HG03064 (cell line): ENCODE data around the gene NTF3.

Experiments used
- ATAC-seq: cut with Tn5 transposase; IDR thresholded peaks from one replicate; pipeline ENCODE4 v1.9.1; 2021; ENCODE audit warnings: low read depth; ENCODE audit not compliant: unreplicated experiment

NTF3 gene

DNA sequence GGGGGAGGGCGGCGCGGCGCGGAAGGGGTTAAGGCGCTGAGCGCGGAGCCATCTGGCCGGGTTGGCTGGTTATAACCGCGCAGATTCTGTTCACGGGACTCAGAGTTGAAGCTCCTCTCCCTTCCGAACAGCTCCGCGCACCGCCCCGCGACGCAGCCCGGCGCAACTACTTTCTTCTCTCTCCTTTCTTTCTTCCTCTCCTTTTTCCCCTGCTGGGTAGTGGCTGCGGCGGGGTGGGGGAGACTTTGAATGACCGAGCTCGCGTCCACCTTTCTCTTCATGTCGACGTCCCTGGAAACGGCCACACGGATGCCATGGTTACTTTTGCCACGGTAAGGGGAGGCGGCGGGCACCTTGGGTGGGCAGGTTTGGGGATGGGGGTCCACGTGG is at the start of gene NTF3:
TSS of gene NTF3 (plus strand) at position 98 of the 390 bp plus-strand sequence. CDS start at position 315, 217 bp downstream.
- ATAC-seq = no peak

DNA sequence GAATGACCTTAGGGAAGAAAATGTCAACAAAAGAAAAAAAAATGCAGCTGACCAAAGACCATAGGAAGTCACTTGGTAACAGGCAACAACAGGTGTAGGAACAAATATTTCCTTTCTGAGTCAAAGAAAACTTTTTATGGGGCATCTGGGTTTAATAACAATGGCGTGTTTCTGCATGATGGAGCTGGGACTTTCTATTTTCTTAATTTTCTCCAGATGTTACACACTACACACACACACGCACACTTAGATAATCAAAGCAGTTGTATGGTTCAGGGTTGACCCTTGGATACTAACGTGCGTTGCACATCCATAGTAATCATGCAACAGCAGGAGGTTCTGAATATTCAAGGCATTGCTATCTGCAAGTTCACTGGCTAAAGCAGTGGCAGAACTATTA is 47.9 kb upstream of the NTF3 start:
- ATAC-seq = no peak

DNA sequence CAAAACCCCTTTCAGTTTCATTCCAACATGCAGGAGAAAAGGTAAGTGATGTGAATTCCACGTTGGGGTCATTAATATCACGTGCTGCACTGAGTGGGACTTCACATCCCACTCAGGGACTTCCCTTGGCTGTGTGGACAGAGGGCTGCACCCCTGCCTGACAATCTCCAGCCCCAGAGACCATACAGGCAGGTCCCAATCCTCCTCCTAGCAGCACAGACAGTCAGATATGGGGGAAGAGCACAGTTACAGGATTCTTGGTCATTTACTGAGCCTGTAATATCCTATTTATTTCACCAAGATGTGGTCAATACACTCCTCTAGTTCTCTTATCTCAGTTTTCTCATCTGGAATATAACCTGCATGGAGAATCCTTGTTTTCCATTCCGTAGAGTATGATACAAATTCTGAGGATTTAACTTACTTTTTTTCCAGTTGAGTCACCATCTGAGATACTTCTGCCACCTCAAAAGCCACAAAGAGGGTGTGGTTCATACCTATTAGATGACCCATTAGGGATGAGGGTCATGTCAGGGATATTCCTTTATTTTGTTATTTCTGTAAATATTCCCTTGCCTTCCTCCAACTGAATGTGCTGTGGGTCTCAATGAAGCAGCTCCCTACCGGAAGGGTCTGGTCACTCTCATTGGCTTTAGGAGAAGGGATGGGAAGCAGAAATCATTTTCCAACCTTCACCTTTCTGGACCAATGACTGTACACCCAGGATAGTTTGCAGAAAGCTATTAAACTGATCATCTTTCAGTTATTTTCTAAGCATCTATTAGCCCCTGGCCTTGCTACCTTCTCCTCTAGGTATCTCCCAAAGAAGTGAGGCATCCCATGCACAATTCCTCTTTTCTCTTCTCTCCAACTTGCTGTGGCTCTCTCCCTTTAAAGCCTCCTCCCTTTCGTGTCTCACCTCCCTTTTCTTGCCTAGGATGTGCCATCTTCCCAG is 43.0 kb upstream of the NTF3 start:
- ATAC-seq = no peak

DNA sequence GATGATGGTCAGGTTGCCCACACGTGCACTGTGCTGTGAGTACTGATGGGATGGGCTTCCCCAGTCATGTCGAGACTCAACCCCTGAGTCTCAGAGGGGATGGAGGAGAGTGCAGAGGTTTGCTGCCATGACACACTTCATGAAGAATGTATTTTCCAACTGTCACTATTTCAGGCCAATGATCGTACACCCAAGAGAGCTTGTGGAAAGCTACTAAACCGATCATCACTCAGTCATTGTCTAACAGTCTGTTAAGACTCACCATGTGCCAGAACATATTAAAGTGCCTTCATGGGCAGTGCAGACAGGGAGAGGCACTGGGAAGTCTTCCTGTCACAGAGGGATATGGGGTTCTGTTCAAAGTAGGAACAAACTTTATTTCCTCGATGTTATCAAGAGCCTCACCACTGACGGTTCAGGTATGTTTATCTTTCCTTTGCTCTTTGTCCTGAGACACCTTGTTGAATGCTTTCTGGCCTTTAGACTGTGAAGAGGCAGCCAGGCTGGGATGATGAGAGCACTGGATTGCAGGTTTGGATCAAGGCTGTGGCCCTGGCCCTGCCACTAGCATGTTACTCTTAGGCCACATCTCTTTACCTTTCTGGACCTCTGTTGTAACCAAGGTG is 41.6 kb upstream of the NTF3 start:
- ATAC-seq = no peak

DNA sequence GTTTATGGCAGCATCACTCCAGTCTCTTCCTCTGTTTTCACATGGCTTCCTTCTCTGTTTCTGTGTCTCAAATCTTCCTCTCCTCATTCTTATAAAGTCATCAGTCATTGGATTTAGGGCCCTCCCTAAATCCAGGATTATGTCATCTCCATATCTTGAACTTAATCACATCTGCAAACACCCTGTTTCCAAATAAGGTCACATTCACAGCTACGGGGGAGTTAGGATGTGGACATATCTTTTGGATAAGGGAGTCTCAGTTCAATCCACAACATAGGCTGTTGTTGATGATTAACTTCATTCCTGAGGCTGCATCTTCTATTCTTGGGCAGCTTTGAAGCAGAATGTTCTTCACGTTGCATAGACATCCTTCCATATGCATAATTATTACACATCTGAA is 40.3 kb upstream of the NTF3 start:
- ATAC-seq = no peak

DNA sequence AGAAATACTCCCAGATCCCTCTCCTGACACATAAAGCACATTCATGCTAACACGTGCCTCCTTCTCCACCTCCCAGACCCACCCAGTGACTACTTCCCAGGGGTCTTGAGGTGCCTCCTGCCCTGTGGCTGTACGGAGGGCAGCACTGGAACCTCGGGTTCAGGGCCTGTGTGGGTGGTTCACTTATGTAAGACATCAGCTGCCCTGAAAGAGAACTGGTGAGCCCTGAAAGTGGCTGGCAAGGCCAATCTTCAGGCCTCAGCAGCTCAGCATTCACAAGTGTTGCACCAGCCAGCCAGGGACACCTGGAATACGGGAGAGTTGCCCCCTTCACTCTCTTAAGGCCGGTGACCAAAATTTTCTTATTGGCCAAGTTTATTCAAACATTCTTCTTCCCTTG is 38.9 kb upstream of the NTF3 start:
- no peak for ATAC-seq

DNA sequence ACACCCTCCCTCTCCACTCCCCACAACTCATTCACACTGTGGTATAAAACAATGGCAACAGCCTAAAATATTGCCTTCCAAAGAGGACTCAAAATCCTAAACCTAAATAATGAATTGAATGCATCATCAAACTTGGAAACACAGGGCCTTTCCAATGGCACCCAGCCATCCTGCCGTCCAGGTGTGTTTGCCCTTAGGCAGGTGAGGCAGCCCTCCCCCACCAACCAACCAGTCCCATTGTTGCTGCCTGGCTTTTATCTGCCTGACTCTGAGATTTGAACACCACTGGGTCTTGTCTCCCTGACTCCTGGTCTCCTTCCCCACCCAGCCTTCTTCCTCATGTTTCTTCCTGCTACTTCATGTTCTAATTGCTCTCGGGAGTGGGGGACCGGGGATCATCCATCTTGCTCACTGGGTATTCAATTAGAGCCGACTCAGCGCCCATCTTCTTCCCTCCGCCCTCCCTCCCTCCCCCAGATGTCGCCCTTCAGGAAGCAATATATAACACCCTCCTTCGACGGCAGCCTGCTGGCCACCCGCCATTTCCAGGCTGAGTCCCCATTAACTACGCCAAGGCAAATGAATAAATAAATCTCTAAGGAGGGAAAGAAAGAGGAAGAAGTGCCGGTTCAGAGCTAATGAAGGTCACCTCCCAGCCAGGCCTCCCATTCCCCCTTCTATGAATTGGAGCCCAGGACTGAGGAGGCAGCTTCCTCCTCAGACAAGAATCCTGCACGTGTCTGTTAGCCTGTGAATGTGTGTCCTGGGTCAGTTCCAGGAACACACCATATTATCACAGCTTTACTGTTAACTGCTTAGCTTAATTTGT is 36.3 kb upstream of the NTF3 start:
- no peak for ATAC-seq

DNA sequence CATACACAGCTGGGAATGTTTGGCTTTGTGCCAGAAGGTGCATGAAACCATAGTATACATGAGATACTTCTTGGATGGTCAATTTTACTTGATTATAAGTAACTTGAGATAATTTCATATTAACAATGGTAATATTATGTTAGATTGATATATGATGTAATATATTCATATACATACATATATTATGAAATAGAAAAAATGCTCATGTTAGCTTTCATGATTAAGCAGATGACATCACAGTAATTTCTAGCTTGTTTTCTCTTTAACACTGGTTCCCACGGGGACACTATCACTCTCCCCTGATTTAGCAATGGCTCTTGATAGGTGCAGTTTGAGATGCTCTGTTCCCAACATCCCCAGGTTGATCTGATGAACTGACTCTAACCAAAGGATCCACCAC is 35.4 kb upstream of the NTF3 start:
- ATAC-seq = no peak

DNA sequence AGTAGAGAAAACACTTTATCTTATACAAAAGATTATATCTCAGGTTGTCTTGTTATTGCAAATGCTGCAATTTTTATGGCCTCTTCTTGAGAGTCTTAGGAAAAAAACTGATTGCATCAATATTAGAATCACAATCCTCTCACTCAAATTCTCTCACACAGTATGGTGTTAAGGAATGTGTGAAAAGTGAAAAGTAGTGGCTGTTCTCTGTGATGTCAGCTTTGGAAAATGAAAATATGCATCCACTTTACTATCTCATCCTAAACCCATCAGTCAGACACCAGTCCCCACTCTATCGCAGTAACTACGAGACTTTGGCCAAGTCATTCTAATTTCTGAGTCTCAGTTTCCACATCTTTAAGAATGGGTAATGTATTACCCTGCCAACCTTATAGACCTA is 32.6 kb upstream of the NTF3 start:
- ATAC-seq = no peak

DNA sequence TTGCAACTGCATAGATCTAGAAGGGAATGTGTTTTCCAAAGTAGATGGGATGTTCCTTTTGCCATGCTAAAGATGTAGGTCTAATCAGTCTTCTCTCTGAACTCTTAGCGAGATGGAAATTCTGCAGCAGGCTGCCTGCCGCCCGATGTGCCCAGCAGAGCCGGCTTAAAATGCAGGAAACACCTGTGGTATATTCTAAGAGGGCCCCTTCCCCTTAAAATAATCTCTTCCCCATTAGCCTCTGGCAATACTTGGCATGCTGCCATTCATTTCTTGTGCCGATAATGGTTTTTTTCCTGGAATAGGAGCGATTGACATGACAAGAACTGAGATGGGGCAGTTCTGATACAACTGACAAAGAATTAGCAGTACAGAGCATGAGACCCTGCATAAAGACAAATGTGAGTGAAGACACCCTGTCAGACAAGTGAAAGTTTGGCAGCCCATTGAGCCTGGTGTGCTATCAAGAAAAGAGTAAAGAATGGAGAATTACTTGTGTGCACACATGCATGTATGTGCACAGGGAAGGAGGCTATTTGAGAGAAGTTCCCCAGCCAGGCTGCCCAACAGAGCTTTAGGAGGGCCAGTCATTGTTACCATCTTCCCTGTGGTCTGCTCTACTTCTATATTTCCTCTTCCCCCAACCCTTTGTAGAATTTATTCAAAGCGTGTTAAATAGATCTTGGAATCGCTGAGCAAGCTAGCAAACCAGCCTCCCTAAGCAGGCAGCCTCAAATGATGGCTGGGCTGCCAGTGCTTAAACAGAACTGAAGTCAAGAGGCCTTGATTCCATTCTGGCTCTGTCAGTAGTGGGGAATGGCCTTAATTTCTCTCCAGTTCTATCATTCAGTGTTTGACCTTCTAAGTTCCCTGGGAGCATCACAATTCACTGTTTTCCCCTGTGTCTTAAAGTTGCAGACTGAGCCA is 29.6 kb upstream of the NTF3 start:
- no peak for ATAC-seq

DNA sequence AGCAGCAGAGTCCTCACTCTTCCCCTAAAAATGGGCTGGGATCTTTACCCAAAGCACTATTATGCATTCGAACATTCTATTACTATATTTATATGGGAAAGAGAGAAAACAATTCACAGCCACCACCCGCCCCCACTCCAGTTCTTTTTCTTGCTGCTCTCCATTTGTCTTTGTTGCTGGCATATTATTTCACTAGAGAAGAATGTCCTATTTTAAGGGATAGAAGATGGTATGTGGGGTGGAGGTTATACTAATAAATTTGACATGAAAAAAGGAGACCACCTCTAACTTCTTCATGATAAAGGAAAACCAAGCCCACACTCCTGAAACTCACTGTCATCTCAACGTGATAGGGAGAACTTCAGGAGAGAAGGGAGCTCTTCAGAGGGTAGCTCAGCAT is 28.5 kb upstream of the NTF3 start:
- no peak for ATAC-seq

DNA sequence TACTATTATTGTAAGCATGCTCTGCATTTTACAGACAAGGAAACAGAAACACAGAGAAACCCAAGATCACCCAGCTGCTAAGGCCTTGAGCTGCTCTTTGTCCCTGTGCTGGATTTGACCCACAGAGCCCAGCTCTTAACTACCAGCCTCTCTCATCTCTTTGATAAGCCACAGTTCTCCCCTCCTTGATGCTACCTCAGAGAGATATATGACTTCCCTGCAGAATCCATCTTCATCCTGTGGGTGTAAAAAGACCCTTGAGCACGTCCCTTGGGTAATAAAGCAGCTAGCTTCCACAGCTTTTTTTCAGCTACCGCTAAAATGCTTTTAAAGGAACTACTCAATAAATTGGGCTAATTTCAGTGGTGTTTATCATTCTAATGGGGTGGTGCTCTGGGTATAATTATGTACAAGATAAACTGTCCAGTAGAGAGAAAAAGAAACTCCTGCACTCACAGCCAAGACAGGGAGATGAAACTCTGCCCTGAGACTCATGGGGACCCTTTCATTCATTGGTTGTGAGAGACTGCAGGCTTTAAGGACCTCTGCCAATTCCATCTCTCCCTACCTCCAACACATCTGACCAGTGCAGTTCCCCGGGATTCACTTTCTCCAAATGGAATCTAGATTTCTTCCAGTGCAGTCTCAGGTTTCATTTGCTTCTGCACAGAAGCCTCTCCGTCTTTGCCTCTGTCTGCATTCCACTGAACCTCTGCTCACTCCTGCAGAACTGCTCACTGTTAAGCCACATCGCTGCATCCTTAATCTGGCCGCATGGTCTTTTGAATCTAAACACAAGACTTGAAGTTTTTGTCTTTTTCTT is 24.7 kb upstream of the NTF3 start:
- no peak for ATAC-seq

DNA sequence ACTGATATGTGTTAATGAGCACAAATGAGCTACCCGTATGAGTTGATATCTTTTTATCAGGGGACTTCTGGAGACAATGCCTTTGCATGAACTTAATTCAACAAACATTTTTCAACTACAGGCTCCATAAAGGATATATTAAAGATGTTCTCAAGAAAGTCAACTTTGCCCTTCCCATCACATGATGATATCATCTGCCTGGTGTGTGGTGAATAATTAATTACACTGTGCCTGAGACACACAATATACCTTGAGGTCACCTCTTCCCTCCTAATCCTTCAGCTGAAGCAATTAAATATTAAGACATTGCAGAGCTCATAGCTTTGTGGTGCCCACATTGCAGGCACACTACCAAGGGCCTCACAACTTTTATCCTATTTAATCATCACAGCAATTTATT is 22.3 kb upstream of the NTF3 start:
- no peak for ATAC-seq

DNA sequence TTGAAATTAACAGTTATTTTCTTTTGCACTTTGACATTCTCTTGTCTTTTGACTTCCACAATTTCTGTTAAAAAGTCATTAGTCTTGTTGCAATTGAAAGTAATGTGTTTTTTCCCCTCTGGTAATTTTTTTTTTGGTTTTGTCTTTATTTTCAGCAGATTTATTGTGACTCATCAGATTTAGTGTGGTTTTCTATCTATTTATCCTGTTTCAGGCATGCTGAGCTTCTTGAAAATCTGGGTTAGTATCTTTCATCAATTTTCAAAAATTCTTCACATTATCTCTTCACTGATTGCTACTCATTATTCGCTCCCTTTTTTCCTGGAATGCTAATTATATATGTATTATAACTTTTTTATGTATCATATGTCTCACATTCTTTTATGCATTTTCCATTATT is 15.3 kb upstream of the NTF3 start:
- ATAC-seq = no peak

DNA sequence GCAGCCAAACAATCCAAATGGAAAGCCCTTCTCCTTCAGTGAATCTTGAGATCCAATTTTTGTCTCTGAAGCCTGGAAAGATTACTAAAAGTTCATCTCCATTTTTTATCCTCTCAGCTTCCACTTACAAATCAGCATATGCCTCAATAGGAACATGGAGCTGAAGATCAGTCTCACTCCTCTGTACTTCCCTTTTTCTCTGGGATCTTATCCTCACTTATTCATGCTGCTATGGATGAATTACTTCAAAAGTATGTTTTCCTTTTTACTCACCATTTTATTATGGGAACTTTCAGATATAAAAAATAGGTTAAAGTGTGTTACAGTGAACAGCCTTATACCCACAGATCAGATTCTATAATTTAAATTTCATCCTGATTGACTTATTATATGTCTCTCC is 14.4 kb upstream of the NTF3 start:
- ATAC-seq = no peak

DNA sequence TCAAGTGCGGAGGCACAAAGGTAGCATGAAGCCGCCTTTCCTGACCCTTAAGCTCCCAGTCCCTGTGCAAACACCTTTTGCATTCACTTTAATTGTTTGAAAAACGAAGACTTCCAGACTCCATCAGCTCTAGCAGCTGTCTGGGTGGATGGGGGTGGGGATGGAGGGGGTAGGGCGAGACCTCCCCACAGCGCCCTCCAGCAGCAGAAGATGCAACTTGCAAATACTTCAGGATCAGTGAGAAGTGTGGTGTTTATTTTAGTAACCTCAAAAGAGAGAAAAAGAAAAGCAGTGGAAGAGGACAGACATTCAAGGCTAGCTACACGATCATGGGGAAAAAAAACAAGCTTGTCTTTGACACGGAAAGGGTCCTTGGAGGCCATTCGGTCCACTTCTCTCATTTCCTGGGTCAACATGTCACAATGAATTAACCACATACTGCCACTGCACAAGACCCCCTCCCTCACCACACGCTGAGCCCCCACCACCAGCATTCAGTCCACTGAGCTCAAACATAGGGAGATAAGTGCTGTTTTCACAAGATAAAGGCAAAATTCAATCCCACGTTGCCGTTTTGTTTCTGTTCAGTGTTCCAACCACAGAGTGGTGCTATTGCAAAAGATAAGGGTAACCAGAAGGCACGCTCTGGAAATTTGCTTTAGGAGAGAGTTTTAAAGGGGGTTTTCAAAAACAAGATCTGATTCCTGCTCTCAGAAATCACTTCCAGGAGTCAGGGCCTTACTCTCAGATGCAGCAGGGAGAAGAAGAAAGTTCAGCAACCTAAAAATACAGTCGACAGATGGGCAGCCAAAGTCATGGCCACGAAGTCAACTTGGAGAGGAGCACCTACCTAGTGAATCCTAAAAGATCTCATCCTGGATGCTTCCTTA is 3.3 kb upstream of the NTF3 start:
- no peak for ATAC-seq

DNA sequence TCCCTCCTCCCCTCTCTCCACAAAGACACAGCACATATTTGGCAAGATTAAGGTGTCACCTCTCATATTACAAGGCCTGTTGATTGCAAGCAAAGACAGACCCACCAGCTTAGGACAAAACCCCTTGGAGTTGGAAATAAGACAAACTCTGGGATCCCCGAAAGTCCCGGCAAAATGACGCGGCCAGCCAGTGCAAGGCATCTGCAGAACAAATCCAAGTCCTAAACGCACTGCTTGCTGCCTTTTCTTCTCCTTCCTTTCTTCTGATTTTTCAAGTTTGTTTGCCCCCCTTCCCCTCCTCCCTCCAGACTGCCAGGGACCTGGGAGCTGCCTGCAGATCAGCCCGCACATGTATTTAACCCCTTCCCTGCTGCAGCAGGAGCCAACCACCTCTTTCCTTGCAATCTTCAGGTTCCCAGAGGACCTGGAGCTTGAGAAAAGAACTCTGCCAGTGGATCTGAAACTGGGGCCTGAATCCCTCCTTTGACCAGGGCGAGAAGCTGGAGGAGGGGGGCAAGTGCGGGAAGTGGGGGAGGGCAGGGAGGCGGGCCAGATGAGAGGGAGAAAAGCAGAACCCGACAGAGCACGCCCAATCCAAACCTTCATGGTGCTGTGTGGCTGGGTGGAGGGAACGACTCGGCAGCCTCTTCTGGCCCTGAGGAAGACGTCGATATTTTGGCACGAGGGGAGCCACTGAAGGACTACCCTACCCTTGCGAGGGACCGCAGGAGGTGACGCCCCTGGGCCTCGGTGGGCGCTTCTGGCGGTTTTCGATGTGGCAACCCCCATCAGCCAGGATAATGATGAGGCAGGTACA is 2.0 kb upstream of the NTF3 start:
- no peak for ATAC-seq
